ENCODE measurements around the gene ELOF1.

DNA sequence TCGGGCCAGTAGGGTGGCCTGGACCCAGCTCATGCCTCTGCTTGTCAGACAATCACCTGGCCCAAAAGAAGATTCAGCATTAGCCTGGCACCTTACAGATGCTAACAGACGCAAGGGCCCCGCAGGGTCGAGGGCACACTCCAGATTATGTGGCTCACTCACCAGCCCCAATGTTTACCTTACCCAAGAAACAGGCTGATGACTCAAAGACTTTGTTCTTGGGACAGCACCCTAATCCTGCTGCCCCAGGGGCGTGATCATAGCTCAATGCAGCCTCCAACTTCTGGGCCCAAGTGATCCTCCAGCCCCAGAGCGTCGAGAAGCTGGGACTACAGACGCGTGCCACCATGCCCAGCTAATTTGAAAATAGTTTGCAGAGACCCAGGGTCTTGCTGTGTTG is 39.9 kb downstream of the ELOF1 start:
- TF ChIP-seq, protein P1, sequence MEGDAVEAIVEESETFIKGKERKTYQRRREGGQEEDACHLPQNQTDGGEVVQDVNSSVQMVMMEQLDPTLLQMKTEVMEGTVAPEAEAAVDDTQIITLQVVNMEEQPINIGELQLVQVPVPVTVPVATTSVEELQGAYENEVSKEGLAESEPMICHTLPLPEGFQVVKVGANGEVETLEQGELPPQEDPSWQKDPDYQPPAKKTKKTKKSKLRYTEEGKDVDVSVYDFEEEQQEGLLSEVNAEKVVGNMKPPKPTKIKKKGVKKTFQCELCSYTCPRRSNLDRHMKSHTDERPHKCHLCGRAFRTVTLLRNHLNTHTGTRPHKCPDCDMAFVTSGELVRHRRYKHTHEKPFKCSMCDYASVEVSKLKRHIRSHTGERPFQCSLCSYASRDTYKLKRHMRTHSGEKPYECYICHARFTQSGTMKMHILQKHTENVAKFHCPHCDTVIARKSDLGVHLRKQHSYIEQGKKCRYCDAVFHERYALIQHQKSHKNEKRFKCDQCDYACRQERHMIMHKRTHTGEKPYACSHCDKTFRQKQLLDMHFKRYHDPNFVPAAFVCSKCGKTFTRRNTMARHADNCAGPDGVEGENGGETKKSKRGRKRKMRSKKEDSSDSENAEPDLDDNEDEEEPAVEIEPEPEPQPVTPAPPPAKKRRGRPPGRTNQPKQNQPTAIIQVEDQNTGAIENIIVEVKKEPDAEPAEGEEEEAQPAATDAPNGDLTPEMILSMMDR (IDR thresholded peaks at IDR 0.05) = no peak
- TF ChIP-seq POLR2A (IDR thresholded peaks at IDR 0.05) = no peak

All from transverse colon (tissue), 3 donors.